AG09319 (cell line): ENCODE results near the gene ATRAID.

Source experiments
- DNase-seq: peaks from one replicate; pipeline ENCODE4 v3.0.0-alpha.2; 2010; ENCODE audit warnings: low read depth; ENCODE audit errors: extremely low read depth
- CTCF ChIP-seq: IDR thresholded peaks from 2 replicates; pipeline ENCODE4 v1.5.1; 2011; ENCODE audit warnings: low read depth, mild to moderate bottlenecking, inconsistent platforms, low read length, moderate library complexity

ATRAID gene

GRCh38 chr2:27206346-27206745, 5.5 kb upstream of the ATRAID start:
- TF ChIP-seq CTCF = no peak
- no peak for DNase-seq

GRCh38 chr2:27208486-27209050, 3.3 kb upstream of the ATRAID start:
- TF ChIP-seq CTCF = no peak
- no peak for DNase-seq

- TF ChIP-seq CTCF = no peak
- DNase-seq = no peak
These were observed 2.0 kb upstream of the ATRAID start for GRCh38 chr2:27209621-27210401.

GRCh38 chr2:27211241-27211942, 449 bp upstream of the ATRAID start:
- DNase-seq = no peak
- TF ChIP-seq CTCF = no peak

- TF ChIP-seq CTCF = no peak
- DNase-seq = no peak
These were observed 1.0 kb downstream of the ATRAID start for GRCh38 chr2:27212626-27213471.

- no peak for DNase-seq
- no peak for TF ChIP-seq CTCF
These were observed 3.1 kb downstream of the ATRAID start for GRCh38 chr2:27214941-27215340.
